ENCODE results near the gene GRK5.

GRCh38 chr10:119316729-119317097 is 109.3 kb downstream of the GRK5 start:
- no peak for TF ChIP-seq POLR2A (IDR thresholded peaks at IDR 0.05)
- no peak for TF ChIP-seq CTCF (IDR thresholded peaks at IDR 0.05)

All from tibial nerve (tissue), 3 donors.